Activated CD4-positive, alpha-beta T cell treated with anti-CD3 and anti-CD28 coated beads, Interleukin-2, amount 50 U/mL, for 24 hours (primary cell): ENCODE measurements around the gene FBLN7.
"Not testable (repeated sequence)": the region's sequence is repeated elsewhere in the genome, so short reads cannot be mapped to it uniquely, and the experiment has no call there.

Source experiments
- DNase-seq, 2 donors: peaks; one replicate each; pipeline ENCODE4 v3.0.0-alpha.2; 2020; ENCODE audit warnings: low read depth in 1 of 2, low spot score in 1 of 2

FBLN7 gene, protein sequence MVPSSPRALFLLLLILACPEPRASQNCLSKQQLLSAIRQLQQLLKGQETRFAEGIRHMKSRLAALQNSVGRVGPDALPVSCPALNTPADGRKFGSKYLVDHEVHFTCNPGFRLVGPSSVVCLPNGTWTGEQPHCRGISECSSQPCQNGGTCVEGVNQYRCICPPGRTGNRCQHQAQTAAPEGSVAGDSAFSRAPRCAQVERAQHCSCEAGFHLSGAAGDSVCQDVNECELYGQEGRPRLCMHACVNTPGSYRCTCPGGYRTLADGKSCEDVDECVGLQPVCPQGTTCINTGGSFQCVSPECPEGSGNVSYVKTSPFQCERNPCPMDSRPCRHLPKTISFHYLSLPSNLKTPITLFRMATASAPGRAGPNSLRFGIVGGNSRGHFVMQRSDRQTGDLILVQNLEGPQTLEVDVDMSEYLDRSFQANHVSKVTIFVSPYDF

GRCh38 chr2:112138159-112139032 lies at the start of gene FBLN7:
Gene FBLN7 (plus strand): TSS chr2:112138385. CDS start chr2:112138656, 271 bp downstream.
- no peak for DNase-seq

GRCh38 chr2:112089375-112089774 lies 48.8 kb upstream of the FBLN7 start:
- DNase-seq: no peak

GRCh38 chr2:112092286-112093041 lies 45.7 kb upstream of the FBLN7 start:
- no peak for DNase-seq

DNA sequence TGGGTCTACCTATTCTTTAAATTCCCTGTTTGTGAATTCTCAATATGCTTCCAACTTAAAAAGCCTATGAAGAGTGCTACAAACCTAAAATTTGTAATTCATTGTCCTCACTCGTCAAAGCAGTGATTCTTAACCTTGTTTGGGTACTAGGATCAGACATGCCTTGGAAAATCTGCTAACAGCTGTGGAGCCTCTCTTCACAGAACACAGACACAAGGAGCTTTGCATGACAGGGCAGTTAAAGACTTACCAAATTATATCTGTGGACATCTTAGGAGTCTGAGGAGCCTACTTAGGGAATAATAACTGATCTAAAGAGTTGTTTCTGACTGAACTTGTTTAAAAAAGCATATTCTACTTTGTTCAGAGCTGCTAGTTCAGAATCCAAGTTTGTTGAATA lies 45.0 kb upstream of the FBLN7 start:
- DNase-seq: no peak

- DNase-seq: no peak
Observed at GRCh38 chr2:112095681-112096080, 42.5 kb upstream of the FBLN7 start.

DNA sequence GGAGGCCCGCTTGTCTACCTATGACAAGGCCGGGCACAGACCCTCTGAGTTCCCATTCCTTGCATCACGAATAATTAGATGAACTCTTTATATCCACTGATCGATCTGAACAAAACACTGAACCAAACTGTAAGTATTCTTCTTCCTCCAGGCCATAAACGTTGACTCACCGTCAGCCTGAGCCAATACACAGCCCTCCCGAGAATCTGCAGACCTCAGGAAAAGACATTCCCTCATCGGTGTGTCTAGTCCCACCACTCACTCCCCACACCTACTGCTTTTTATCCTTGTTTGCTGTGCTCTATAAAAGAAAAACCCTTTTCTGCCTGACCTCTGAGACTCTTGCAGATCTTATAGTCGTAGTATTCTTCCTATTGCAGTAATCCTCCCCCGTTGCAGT lies 42.1 kb upstream of the FBLN7 start:
- DNase-seq: no peak

GRCh38 chr2:112108178-112108832 lies 29.9 kb upstream of the FBLN7 start:
- no peak for DNase-seq

DNA sequence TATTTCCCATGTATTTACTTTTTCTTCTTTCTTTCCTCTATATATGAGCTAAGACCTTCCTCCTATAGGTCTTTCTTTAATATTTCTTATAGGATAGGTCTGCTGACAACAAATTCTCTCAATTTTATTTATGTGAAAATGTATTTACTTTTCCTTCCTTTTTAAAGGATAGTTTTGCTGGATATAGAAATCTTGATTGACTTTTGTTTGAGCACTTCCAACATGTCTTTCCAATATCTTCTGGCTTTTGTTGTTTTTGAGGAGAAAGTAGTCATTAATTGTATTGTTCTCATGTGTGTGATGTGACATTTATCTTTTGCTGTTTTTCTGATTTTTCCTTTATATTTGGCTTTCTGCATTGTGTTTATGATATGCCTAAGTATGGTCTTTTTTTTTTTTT lies 28.9 kb upstream of the FBLN7 start:
- DNase-seq: no peak

GRCh38 chr2:112110966-112111365 lies 27.2 kb upstream of the FBLN7 start:
- DNase-seq: no peak

DNA sequence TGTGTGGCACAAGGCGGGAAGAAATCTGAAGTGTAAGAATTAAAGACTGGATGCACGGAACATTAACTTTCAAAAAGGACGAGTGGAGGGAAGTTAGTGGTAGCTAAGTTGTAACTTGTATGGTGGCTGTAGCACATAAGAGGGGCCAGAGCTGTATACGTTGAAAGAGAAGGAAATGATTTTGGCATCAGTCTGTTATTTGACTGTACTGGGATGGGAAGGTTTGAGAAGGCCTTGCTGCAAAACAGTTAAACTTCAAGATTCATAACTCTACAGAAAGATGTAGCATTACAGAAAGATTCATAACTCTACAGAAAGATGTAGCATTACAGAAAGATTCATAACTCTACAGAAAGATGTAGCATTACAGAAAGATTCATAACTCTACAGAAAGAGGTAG lies 24.8 kb upstream of the FBLN7 start:
- not testable (repeated sequence) for DNase-seq

GRCh38 chr2:112118148-112118547 lies 20.0 kb upstream of the FBLN7 start:
- no peak for DNase-seq

DNA sequence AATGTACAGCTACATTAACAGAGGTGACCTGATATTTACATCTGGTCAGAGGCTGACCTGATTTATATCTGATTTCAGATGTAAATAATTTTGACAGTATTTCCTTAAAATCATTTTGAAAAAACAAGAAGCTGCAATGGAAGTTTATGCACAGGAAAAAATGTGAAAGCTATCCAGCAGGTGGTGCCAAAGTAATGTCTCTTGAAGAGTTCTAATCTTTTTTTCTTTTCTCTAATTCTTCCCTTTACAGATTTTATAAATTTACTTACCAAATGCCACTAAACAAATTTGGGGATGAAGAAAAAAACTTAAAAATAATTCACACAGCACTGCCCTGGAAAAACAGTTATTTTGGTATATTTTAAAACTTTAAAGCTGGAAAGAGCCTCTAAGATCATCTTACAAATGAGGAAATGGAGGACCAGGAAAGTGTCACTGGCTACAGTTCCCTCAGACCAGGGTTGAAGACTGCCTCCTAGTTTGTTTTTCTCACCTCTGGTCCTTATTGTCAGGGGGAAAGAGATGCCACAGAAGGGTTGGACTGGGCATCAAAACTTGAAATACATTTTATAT lies 16.4 kb upstream of the FBLN7 start:
- peak in 1 of 2 donors; percentile 35 for DNase-seq

DNA sequence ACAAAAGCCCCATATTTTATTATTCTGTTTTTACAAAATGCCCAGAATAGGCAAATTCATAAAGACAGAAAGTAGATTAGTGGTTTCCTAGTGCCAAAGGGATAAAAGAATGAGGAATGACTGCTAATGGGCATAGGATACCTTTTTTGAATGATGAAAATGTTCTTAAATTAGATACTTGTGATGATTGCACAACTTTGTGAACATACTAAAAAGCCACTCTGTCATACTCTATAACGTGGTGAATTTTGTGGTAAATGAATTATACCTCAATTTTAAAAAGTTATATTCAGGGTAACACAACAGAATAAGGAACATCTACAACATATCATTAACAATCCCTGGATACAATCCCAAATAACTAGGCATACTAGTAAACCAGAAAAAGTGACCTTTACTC lies 9.1 kb upstream of the FBLN7 start:
- DNase-seq: no peak

DNA sequence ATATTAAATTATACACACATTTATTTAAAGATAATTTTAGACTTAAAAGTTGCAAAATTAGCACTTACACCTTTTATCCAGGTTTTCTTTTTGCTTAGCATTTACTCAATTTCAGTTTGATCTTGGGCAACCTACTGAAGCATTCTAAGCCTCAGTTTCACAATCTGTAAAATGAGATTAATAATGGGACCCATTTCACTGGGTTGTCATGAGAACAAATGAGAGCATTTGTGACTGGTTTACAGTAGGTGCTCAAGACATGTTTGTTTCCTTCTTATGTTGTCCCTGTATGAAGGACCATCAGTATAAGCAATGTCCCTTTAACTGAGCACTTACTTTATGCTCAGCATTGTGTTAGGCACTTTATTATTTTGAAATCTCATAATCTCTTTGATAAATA lies 4.8 kb upstream of the FBLN7 start:
- DNase-seq: no peak

GRCh38 chr2:112134120-112134519 lies 4.1 kb upstream of the FBLN7 start:
- no peak for DNase-seq

GRCh38 chr2:112136096-112136495 lies 2.1 kb upstream of the FBLN7 start:
- DNase-seq: no peak

- no peak for DNase-seq
Observed at GRCh38 chr2:112137516-112138158, 548 bp upstream of the FBLN7 start.

DNA sequence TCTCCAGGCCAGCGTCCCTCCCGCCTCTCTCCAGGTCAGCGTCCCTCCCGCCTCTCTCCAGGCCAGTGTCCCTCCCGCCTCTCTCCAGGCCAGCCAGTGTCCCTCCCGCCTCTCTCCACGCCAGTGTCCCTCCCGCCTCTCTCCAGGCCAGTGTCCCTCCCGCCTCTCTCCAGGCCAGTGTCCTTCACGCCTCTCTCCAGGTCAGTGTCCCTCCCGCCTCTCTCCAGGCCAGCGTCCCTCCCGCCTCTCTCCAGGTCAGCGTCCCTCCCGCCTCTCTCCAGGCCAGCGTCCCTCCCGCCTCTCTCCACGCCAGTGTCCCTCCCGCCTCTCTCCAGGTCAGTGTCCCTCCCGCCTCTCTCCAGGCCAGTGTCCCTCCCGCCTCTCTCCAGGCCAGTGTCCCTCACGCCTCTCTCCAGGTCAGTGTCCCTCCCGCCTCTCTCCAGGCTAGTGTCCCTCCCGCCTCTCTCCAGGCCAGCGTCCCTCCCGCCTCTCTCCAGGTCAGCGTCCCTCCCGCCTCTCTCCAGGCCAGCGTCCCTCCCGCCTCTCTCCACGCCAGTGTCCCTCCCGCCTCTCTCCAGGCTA lies 939 bp downstream of the FBLN7 start:
- DNase-seq: not testable (repeated sequence)

GRCh38 chr2:112139661-112140204 lies 1.5 kb downstream of the FBLN7 start:
- not testable (repeated sequence) for DNase-seq
